HG02885 (cell line): ENCODE data around the gene LGALS7B.
"Not testable (repeated sequence)": the region's sequence is repeated elsewhere in the genome, so short reads cannot be mapped to it uniquely, and the experiment has no call there.

Experiments
- ATAC-seq: cut with Tn5 transposase; IDR thresholded peaks from one replicate; pipeline ENCODE4 v1.9.1; 2021; ENCODE audit warnings: mild to moderate bottlenecking; ENCODE audit not compliant: unreplicated experiment, poor library complexity

LGALS7B gene

DNA sequence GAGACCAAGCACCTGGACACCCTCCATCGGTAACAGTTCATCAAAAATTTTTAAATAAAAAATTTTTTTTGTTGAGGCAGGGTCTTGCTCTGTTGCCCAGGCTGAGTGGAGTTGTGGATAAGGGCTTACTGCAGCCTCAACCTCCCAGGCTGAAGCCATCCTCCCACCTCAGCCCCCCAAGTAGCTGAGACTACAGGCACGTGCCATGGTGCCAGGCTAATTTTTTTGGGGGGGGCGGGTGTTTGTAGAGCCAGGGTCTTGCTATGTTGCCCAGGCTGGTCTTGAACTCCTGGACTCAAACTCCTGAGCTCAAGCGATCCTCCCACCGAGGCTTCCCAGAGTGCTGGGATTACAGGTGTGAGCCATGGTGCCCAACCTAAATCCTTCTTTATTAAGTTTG, 4.7 kb downstream of the LGALS7B start:
- no peak for ATAC-seq

- no peak for ATAC-seq
Observed at GRCh38 chr19:38795549-38795948, 6.5 kb downstream of the LGALS7B start.

- no peak for ATAC-seq
Observed at GRCh38 chr19:38796154-38796553, 7.2 kb downstream of the LGALS7B start.

GRCh38 chr19:38797781-38798180, 8.8 kb downstream of the LGALS7B start:
- ATAC-seq: not testable (repeated sequence)

DNA sequence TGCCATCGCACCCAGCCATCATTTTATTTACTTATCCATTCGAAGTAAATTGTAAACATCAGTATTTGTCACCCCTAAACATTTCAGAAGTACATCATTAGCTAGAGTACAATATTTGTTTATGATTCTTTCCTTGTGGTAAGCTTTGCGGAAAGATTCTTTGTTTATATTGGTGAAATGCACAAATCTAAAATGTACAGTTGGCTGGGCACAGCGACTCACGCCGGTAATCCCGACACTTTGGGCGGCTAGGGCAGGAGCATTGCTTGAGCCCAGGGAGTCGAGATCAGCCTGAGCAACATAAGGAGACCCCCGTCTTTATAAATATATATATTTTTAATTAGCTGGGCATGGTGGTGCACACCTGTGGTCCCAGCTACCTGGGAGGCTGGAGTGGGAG, 10.1 kb downstream of the LGALS7B start:
- ATAC-seq: no peak

DNA sequence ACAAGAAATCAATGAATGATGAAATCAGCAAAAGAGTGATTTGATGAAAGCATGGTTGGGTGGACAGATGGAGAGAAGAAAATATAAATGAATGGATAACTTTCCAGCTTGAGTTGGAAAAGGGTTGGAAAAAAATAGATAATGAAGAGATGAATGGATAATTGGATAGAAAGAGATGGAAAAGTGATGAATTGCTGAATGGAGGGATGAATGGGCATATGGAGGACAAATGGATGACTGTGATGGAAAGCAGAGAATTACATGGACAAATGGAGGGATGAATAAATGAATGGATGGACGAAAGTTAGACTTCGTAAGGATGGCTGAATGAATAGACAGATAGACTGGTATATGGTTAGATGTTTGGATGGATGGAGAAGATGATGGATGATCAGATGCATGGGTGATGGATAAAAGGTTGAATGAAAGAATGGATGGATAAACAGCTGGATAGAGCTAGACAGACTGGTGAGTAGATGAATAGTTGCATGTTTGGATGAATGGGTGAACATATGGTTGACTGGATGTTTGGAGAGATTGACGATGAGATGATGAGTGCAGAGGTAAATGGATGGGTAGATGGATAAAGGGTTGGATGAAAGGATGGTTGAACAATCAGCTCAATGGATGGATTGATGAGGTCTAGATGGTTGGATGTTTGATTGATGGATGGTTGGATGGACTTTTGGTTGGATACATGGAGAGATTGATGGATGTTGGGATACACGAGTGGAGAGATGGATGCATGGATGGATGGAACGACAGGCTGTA, 11.8 kb downstream of the LGALS7B start:
- ATAC-seq: no peak

DNA sequence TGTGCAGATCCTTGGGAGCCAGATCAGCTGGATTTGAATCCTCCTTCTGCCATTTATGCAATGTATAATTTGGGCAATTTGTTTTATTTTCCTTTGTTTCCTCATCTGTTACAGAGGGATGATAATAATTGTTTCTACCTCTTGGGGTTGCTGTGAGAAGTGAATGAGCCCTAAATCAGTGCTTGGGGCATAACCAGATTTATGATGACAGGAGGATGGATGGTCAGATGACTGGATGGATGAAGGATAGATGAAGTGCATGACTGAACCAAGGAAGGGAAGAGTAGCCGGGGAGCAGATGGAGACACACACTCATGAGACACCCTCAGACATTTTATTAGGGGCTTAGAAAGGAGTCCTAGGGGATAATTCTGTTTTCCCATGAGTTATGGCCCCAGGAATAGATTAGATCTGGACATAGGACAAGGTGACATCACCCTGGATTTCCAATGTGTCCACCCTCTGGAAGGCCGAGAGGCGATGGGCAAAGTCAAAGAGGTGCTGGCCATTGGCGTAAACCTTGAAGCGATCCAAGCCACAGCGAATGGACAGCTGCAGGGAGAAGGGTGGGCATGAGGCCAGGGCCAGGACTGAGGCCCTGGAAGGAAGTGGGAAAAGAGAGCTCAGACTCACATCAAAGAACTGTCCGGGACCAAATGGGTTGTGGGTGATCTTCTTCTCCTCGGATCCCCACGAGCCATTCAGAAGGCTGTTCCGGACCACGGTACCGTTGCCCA, 12.5 kb downstream of the LGALS7B start:
- ATAC-seq: no peak

DNA sequence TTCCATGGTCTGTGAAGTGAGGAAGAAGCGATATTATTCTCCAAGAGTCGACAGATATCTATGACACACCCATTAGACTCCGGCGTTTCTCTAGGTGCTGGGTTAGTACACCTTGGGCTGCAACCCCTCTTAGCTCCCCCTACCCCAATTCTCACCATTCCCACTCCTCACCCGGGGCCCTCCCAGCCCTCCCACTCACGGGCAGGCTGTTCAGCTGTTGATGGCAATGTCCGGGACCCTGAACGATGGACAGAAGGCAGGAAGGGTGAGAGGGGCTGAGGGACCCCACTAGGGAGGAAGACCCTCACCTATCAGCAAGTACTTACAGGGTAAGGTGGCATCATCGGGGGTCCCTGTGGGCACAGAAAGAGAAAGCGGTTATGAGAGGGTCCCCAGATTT, 14.5 kb downstream of the LGALS7B start:
- no peak for ATAC-seq

- ATAC-seq: no peak
Observed at GRCh38 chr19:38805180-38805579, 16.2 kb downstream of the LGALS7B start.

DNA sequence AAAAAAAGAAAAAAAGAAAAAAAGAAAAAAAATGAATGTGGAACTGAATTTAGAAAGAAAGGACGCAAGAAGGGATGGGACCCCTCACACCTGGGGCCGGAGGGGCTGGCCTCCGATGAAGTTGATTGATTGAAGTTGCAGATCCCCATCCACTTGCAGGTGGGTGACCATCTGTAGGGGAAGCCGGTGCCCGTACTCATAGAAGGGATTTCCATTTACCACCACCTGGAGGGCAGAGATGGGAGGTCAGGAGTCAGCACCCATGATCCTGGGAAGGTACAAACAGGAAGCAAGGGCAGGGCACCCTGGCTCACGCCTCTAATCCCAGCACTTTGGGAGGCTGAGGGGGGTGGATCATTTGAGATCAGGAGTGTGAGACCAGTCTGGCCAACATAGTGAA, 17.4 kb downstream of the LGALS7B start:
- no peak for ATAC-seq

DNA sequence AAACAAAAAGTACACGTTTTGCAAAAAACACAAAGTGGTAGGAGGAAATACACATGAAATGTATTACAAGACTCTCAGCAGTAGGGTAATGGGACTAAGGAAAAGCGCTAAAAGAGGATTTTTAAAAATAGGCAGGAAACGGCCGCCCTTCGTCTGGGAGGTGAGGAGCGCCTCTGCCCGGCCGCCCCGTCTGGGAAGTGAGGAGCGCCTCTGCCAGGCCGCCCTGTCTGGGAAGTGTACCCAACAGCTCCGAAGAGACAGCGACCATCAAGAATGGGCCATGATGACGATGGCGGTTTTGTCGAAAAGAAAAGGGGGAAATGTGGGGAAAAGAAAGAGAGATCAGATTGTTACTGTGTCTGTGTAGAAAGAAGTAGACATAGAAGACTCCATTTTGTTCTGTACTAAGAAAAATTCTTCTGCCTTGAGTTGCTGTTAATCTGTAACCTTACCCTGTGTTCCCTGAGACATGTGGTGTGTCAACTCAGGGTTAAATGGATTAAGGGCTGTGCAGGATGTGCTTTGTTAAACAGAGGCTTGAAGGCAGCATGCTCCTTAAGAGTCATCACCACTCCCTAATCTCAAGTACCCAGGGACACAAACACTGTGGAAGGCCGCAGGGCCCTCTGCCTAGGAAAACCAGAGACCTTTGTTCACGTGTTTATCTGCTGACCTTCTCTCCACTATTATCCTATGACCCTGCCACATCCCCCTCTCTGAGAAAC, 18.5 kb downstream of the LGALS7B start:
- not testable (repeated sequence) for ATAC-seq

DNA sequence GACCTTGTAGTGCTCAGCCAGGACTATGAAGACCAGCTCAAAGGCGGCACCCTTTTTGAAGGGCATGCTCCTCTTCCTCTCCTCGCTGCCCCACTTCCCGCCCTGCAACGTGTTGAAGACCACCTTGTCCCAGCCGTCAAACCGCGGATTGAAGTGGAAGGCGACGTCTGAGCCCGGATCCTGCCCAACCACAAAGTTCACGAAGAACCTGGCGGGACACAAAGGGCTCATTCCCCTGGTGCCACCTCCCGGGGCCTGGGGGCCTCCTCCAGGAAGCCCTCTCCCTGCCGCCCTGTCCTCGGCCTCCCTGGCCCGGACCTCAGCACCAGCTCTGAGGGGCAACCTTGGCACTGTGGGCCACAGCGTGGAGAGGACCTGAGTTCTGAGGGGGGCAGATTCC, 19.7 kb downstream of the LGALS7B start:
- ATAC-seq: no peak

GRCh38 chr19:38809592-38810252, 20.7 kb downstream of the LGALS7B start:
- no peak for ATAC-seq

DNA sequence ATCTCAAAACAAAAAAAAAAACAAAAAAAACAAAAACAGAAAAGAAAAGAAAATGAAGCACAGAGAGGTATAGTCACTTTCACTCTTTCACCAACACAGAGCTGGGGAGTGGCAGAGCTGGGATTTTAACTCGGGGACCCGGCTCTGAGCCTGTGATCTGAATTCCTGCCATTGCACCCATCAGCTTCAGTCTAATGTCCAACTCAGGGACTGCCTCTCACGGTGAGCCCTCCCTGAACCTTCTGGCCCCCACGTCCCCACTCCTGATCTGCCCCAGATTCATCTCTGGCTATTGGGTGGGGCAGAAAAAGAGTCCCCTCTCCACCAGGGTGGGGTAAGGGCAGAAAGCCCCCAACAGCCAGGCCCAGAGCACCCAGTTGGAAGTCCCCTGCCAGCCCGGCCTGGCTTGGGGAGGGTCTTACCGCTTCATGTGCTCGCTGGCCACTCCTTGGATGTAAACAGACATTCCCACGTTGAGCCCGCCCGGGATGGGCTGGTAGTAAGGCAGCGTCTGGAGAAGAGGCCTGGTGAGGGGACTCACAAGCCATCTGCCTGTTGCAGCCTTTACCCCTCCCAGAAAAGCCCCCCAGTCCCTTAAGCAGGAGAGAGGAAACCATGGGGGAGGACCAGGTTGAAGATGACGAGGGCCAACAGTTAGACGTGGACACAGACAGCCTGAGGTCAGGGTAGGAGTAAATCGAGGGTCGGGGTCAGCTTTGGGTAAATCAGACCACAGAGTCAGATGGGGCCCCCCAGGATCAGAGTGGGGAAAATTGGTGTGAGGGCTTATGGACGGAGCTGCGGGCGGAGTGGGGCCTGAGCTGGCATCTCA, 23.2 kb downstream of the LGALS7B start:
- ATAC-seq: no peak

GRCh38 chr19:38812841-38813320, 23.9 kb downstream of the LGALS7B start, which contains the start of gene LGALS4:
Gene LGALS4 (minus strand): TSS chr19:38812945. CDS start chr19:38812886, 59 bp downstream.
- ATAC-seq: no peak

DNA sequence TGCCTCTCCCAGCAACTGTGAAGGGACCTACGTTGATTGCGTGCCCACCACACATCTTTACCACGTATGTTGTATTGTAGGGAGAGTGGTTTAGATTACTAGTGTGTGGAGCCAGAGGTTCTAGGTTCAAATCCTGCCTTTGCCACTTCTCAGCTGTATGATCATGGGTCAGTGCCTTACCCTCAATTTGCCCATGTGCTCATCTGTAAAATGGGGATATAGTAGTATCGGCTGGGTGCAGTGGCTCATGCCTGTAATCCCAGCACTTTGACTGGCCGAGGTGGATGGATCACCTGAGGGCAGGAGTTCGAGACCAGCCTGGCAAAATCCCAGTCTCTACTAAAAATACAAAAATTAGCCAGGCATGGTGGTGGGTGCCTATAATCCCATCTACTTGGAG, 24.3 kb downstream of the LGALS7B start:
- no peak for ATAC-seq

- not testable (repeated sequence) for ATAC-seq
Observed at GRCh38 chr19:38813932-38814331, 24.9 kb downstream of the LGALS7B start.

DNA sequence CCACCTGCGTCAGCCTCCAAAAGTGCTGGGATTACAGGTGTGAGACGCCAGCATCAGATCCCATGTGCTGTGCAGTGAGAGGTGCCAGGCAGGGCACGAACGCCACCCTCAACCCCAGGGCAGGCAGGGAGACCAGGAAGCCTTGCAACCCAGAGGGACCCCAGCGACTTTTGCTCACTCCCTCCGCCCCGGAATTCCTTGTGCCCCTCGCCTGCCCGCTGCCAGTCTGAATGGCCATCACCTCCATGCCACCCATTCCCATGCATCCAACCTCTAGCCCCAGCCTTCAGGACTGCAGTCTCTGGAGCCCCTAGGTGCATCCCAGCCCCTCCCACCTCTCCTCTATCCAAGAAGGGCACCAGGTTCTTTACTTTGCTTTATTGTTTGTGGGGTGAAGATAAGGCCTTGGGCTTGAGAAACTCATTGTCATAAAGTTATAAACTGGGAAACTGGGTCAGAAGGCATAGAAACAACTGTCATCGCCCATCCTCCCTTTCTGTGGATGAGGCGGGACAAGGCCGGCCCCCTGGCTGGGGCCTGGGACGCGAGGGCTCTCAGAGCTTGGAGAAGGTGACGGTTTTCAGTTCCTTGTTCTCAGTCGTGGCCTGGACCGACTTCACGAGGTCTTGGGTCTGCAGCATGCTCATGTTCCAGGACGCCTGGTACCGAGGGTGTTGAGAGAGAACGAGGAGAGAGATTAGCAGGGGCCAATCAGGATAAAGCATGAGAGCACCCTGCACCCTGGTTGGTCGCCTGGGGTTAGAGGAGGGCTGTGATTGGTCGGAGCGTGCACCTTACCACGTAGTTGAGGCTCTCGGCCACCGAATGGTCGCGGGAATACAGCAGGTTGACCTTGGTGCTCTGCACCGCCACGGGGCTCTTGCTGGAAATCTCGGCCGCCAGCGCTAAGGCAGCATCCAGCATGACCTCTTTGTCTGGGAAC, 26.3 kb downstream of the LGALS7B start:
- no peak for ATAC-seq
